Stimulated activated CD4-positive, alpha-beta T cell treated with anti-CD3 and anti-CD28 coated beads, Interleukin-4, amount 100 ng/mL, for 48 hours (primary cell): ENCODE measurements around the gene SLC4A2.
"Not testable (repeated sequence)": the region's sequence is repeated elsewhere in the genome, so short reads cannot be mapped to it uniquely, and the experiment has no call there.

Source experiments
- DNase-seq, 2 donors: peaks; one replicate each; pipeline ENCODE4 v3.0.0-alpha.2; 2020; ENCODE audit warnings: low read depth in 2 of 2

SLC4A2 gene

DNA sequence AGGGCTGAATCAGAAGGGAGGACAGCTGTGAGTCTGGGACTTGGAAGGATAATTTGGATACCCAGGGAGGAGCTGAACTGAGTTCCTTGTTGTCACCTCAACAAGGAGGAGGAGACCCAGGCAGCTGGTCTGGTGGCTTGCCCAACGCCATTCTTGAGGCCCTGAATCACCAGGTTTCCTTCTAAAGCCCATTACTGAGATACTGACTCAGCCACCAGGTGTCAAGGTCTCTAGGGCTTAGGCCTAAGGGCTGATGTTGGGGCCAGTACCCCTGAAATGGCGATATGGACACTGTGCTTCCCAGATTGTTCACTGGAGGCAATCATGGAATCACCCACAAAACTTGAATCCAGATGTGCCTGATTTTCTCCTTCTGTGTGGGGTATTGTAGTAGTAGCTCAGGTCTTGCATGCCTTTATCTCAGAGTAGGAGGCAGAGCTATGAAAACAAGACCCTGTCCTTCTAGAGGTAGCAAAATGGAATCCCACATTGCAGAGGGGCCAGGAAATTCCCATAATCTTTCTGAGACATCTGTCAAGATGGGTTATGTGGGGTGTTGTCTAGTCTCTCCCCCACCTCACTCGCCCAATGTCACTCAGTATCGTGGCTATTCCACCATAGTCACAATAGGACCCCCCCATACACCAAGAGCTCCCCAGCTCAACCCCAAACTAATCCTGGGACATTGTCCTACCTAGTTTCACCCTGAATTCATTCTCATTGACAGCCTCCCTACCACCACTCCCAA lies 33.3 kb upstream of the SLC4A2 start:
- no peak for DNase-seq

DNA sequence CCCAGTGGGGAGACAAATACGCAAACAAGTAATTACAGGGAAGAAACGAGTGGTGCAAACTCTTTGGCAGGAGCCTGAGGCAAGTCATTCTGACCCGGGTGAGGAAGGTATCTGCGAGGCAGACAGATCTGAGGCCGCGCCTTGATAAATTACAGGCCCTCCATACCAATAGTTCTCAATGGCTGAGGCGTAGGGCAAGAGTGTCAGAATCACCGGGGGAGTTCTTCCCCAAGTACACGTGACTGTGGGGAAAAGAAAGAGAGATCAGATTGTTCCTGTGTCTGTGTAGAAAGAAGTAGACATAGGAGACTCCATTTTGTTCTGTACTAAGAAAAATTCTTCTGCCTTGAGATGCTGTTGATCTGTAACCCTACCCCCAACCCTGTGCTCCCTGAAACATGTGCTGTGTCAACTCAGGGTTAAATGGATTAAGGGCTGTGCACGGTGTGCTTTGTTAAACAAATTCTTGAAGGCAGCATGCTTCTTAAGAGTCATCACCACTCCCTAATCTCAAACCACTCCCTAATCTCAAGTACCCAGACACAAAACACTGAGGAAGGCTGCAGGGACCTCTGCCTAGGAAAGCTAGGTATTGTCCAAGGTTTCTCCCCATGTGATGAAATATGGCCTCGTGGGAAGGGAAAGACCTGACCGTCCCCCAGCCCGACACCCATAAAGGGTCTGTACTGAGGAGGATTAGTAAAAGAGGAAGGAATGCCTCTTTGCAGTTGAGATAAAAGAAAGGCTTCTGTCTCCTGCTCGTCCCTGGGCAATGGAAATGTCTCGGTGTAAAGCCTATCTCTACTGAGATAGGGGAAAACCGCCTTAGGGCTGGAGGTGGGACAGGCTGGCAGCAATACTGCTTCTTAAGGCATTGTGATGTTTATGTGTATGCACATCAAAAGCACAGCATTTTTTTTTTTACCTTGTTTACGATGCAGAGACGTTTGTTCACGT lies 32.3 kb upstream of the SLC4A2 start:
- DNase-seq: not testable (repeated sequence)

DNA sequence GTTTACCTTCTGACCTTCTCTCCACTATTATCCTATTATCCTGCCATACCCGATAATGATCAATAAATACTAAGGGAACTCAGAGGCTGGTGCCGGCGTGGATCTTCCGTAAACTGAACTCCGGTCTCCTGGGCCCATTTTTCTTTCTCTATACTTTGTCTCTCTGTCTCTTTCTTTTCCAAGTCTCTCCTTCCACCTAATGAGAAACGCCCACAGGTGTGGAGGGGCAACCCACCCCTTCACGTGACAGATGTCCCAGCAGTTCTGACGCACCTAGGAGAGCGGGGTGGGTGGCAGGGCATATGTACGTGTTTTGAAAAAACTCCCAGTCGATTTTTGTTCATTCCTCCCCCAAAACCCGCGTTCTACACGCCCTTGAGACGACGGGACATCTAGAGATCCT lies 31.7 kb upstream of the SLC4A2 start:
- not testable (repeated sequence) for DNase-seq

DNA sequence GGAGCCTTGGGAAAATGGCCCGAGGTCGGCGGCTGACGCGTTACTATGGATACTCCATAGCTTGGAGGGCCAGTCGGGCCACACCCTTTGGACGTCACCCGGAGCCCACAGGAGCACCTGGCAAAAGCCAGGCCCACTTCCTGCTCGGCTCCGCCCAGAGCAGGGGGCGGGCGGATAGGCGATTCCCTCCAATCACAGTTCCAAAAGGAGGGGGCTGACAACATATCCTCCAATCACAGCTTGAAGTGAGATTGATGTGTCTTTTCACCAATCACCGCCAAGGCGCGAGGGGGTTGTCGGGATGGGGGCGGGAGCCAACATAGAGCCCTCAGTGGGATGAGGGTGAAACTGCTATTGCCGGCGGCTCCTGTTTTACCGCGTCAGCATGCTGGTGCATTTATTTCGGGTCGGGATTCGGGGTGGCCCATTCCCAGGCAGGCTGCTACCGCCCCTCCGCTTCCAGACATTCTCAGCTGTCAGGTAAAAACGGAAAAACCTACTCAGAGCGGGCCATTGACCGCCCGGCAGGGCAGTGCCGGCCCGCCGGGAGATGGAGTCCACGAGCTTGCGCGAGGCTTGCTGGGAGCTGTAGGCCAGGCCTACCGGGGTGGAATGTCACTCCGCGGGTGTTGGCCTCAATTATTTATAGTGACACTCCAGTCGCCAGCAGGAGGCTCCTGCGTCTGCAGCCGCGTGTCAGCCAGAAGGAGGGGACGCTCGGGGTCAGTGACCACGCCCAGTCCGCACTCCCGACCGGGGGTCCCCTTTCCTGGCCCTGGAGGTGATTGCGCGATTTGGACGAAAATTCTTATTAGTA lies 31.1 kb upstream of the SLC4A2 start, which contains the start of gene ABCB8:
TSS of gene ABCB8 (plus strand) at position 320 of the 817 bp plus-strand sequence. CDS start at position 386, 66 bp downstream.
- peak; percentile 96 to 97 for DNase-seq

DNA sequence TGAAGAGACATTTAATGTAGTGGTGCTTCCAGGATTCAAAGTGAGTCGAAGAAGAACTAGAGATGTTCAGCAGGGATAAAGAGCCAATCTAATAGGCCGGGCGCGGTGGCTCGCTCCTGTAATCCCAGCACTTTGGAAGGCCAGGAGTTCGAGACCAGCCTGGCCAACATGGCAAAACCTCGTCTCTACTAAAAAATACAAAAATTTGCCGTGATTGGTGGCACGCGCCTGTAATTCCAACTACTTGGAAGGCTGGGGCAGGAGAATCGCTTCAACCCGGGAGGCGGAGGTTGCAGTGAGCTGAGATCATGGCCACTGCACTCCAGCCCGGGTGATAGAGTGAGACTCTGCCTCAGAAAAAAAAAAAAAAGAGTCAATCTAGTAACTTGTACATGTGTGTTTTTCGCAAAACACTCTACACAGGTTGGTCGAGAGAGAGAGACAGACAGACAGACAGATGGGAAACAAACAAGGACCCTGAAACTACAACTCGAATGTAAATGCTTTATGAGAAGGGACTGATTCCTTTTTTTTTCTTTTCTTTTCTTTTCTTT lies 30.4 kb upstream of the SLC4A2 start:
- no peak for DNase-seq

DNA sequence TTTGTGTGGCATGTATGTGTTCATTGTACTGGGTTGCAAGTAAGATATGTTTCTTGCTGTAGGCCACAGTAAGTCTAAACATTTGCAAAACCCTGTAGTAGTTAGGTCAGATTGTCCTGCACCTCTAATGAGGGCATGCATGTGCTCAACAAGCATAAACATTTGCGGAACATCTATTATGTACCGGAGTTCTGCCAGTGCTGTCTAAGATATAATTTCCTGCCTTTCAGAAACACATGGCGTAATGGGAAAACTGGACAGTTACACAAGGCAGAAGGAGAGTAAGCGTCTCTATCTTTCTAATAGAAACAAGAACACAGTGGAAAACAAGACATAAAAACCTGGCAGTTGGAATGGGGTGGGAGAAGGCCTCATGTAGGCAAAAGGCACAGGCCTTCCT lies 28.4 kb upstream of the SLC4A2 start:
- no peak for DNase-seq

DNA sequence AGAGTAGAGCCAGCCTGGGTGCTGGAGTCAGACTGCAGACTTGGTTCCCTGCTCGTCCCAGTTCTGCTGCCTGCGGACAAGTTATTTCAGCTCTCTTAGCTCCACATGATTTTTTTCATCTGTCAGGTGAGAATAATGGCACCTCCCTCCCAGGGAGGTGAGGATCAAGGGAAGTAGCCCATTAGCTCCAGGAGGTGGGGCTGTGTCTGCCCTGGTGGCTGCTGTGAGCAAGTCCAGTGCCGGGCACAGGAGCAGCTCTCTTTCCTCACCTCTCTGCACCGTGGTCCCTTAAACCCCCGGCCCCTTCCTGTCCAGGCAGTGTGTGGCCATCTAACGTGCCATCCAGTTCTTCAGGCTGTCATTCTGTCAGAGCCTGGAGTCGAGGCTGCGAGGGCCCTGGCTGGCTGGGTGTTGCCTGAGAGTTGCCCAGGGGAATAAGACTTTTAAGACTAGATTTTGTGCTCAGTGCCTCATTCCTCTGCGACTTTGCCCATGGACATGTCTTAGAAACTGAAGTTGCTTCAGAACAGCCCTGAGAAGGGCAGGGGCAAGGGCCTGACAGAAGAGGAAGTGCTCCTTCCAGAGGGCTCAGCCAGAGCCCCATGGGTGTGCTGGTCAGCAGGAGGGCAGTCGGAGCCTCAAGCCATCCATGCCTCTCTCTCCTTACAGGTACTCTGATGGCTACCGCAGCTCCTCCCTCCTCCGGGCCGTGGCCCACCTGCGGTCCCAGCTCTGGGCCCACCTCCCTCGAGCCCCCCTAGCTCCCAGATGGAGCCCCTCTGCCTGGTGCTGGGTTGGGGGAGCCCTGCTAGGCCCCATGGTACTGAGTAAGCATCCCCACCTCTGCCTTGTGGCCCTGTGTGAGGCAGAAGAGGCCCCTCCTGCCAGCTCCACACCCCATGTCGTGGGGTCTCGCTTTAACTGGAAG lies 26.2 kb upstream of the SLC4A2 start:
- no peak for DNase-seq

DNA sequence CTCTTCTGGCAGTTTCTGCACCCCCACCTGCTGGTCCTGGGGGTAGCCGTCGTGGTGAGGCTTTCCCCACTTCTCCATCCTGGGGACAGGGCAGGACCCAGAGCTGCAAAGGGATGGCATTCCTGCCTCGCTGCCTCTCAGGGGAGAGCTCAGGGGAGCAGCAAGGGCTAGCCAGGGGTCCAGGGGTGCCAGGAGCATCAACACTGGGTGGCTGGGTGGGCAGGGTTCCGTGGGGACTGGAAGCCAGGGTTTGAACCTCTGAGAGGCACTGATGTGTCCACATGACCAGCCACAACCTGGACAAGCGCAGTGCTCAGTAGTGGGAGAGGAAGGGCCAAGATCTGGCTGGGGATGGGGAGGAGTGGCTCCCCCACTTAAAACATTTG lies 25.5 kb upstream of the SLC4A2 start:
- DNase-seq: no peak

DNA sequence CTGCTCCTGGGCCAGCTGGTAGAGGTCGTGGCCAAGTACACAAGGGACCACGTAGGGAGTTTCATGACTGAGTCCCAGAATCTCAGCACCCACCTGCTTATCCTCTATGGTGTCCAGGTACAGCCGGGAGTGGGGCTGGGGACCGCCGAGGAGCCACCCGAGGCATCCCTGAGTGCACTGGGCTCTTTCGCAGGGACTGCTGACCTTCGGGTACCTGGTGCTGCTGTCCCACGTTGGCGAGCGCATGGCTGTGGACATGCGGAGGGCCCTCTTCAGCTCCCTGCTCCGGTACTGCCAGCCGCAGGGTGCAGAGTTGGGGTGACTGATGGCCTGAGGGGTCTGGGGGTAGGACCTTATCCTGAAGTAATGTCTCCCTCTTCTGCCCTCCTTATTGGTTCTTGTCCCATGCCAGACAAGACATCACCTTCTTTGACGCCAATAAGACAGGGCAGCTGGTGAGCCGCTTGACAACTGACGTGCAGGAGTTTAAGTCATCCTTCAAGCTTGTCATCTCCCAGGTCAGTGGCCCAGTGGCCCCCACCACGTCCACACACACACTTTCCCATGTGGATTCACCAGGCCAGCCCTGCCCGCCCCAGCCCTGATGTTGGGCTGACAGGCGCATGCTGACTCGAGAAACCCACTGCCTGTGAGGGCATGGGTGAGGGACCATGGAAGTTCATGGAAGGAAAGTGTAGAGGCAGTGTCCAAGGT lies 24.9 kb upstream of the SLC4A2 start:
- DNase-seq: no peak

DNA sequence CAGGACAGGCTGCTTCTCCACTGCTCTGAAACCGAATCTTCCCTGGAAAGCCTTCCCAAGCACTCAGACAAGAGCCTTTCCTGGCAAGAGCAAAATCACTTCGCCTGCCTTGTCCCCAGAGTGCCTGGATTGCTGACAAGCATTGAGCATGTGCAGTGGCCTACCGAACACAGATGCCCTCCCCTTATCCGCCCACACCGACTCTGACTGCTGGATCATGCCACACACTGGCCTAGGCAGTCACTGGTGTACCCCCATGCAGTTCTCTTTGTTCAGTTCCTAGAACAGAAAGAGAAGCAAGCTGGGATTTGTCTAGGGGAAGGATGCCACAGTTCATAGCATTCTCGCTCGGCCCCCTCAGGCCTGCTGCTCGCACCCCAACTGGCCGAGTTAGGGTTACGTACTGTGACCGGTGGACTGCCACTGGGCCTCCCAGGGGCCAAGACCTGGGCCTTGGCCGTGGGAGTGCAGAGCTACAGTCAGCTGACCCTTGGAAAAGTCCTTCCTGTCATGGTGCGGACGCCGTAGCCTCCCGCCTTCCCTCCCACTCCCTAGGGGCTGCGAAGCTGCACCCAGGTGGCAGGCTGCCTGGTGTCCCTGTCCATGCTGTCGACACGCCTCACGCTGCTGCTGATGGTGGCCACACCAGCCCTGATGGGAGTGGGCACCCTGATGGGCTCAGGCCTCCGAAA lies 24.2 kb upstream of the SLC4A2 start:
- DNase-seq: no peak

DNA sequence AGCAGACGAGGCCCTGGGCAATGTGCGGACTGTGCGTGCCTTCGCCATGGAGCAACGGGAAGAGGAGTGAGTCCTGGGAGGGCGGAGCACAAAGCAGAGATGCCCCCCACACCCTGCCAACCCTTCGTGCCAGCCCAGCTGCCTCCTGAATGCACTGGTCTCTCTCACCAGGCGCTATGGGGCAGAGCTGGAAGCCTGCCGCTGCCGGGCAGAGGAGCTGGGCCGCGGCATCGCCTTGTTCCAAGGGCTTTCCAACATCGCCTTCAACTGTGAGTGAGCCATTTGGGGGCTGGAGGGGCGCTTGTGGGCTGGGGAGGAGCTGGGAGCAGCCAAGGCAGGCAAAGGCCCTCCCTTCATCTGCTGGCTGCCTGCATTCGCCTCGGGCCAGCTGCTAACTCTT lies 23.5 kb upstream of the SLC4A2 start:
- no peak for DNase-seq

DNA sequence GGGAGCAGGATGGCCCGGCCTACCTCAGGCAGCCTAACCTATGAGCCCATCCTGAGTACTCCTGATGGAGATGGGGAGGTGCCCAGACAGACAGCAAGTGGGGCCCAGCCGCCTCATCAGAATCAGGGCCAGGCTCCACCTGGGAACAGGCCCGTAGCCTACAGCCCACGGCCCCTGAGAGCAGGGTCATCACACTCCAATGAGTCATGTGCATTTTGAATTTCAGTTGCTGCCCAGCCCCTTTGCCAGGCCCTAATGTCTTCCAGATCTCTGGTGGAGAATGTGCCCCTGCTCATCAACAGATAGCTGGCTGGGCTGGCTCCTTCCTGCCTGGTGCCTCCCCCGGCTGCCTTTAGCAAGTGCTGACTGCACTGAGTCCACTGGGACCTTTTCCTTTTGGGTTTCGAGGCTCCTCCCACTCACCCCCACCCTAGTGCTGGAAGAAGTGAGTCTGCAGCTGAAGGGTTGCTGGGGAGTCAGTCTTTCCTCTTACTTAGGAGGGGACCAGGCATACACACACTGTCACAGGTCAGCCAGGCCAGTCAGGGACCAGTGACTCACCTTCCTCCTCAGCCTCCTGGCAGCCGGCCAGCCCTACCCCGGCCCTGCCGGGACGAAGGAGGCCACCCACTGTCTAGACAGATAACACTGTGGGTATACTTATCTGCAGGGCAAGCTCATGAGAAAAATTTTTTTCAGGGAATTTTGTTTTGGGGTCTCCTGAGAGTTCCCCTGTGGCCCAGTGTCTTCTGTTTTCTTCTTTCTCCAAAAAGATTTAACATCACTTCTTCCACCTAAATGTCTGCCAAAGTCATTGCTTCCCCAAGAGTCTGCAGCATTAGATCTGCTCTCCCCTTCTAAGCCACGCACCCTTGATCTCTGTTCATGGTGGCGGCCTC lies 20.2 kb upstream of the SLC4A2 start:
- DNase-seq: peak; percentile 70 to 76

DNA sequence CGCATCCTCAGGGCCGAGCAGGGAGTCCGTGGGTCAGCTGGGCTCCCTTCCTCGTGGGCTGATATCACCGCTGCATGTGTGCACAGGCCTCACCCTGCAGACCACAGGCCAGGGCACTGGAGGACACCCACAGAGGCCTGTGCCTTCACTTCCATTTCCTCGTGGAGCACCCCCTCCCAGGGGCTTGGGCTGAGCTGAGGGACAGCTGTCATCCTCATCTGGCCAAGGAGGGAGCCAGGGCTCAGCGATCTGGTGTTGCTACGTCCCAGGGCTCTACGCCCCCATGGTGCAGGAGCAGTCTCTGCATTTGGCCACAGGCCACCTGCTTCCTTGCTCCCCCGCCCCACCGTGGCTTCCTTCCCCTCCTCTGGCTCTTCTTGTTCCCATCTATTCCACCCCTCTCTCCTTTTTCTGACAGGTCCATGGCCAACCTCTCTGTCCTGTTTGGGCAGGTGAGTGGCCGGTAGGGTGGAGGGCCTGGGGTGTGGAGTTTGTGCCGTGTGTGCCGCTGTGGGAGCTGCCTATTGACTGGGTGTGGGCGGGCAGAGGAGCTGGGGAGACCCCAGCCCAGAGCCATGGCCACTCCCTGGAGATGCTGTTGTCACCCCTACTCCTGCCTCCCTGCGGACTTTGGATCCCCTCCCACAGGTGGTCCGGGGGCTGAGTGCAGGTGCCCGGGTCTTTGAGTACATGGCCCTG lies 19.4 kb upstream of the SLC4A2 start:
- no peak for DNase-seq

DNA sequence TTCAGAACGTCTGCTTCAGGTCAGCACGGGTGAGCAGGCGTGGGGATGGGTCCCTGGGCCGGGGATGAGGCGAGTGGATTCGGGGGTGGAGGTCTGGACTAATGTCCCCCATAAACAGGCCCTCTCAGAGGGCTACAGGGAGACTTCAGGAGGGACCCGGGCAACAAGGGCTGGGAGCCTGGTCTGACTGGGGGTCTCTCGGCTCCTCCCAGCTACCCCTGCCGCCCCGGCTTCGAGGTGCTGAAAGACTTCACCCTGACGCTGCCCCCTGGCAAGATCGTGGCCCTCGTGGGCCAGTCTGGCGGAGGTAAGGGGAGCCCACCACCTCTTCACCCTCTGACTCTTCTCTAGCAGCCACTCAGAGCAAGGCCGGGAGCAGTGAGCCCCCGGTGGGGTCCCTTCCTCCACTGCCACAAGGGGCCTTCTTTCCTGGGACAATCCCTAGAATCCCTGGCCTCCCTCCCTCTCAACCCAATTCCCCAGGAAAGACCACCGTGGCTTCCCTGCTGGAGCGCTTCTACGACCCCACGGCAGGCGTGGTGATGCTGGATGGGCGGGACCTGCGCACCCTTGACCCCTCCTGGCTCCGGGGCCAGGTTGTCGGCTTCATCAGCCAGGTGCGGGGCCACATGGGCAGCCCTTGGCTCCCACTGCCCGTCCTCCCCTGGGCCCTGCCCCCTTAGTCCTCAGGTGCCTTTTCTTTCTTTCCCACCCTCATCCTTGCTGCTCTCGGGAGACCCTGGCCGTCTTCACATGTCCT lies 18.6 kb upstream of the SLC4A2 start:
- no peak for DNase-seq

DNA sequence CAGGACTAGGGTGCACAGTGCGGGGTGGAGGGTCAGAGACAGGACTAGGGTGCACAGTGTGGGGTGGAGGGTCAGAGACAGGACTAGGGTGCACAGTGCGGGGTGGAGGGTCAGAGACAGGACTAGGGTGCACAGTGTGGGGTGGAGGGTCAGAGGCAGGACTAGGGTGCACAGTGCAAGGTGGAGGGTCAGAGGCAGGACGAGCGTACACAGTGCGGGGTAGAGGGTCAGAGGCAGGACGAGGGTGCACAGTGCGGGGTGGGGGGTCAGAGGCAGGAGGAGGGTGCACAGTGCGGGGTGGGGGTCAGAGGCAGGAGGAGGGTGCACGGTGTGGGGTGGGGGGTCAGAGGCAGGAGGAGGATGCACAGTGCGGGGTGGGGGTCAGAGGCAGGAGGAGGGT lies 15.9 kb upstream of the SLC4A2 start:
- DNase-seq: not testable (repeated sequence)

DNA sequence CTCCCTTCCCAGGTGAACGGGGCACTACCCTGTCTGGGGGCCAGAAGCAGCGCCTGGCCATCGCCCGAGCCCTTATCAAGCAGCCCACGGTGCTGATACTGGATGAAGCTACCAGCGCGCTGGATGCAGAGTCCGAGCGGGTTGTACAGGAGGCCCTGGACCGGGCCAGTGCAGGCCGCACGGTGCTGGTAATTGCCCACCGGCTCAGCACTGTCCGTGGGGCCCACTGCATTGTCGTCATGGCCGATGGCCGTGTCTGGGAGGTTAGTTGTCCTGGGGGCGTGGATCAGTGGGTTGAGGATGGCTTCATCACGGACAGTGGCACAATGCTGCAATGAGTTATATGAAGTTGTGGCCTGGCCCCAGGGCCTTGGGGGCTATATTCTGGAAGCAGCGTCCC lies 15.4 kb upstream of the SLC4A2 start:
- DNase-seq: no peak

DNA sequence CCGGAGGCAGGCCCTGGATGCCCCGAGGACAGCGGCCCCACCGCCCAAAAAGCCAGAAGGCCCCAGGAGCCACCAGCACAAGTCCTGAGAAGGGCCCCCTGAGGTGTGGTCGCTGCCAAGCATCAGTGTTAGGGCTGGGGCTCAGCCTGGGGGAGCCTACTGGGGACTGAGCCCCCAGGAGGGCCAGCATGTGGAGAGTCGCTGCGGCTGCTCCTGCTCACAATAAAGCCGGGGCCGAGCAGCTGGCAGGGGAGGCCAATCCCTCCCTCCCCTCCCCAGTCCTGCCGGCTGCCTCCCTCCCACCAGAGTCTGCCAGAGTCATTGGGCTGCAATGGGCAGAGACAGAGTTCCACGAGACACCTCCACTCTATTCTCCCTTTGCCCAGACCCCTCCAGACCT lies 14.1 kb upstream of the SLC4A2 start:
- DNase-seq: no peak
